Smooth muscle cell (in vitro differentiated cells): ENCODE results near the gene IFT43. TPM values are rescaled to one million over a fixed set of nuclear protein-coding genes. Genes with fewer than 3 reads are reported as not detected.

Experiments
- DNase-seq: peaks from one replicate; lab custom pipeline; 2025; ENCODE audit not compliant: unreplicated experiment; lab: John Stamatoyannopoulos, UW
- H2AFZ ChIP-seq: fragments of 200-600 bp; sonication (generic); 2 replicates; pipeline ENCODE4 v1.6.0; 2016; ENCODE audit warnings: antibody characterized with exemption, low read depth, mild to moderate bottlenecking
- H3F3A ChIP-seq: fragments of 200-600 bp; sonication (generic); 2 replicates; pipeline ENCODE4 v1.6.0; 2017; ENCODE audit warnings: antibody characterized with exemption, low read depth
- H3K27ac ChIP-seq: fragments of 200-600 bp; sonication (generic); 2 replicates; pipeline ENCODE4 v1.5.1; 2016; ENCODE audit warnings: low read depth, mild to moderate bottlenecking
- H3K27me3 ChIP-seq: fragments of 200-600 bp; sonication (generic); 2 replicates; pipeline ENCODE4 v1.6.1; 2016; ENCODE audit warnings: low read depth, mild to moderate bottlenecking
- H3K36me3 ChIP-seq: fragments of 200-600 bp; sonication (generic); 2 replicates; pipeline ENCODE4 v1.5.1; 2016; ENCODE audit warnings: low read depth
- H3K4me1 ChIP-seq: fragments of 200-600 bp; sonication (generic); 2 replicates; pipeline ENCODE4 v1.5.1; 2016; ENCODE audit warnings: low read depth
- H3K4me2 ChIP-seq: fragments of 200-600 bp; sonication (generic); 2 replicates; pipeline ENCODE4 v1.6.0; 2016; ENCODE audit warnings: mild to moderate bottlenecking
- H3K4me3 ChIP-seq: fragments of 200-600 bp; sonication (generic); 2 replicates; pipeline ENCODE4 v1.5.1; 2016; ENCODE audit warnings: mild to moderate bottlenecking
- H3K79me2 ChIP-seq: fragments of 200-600 bp; sonication (generic); 2 replicates; pipeline ENCODE4 v1.6.0; 2016; ENCODE audit warnings: low read depth, mild to moderate bottlenecking
- H3K9ac ChIP-seq: fragments of 200-600 bp; sonication (generic); 2 replicates; pipeline ENCODE4 v1.6.0; 2016; ENCODE audit warnings: low read depth
- H3K9me3 ChIP-seq: fragments of 200-600 bp; sonication (generic); replicated peaks from 2 replicates; pipeline ENCODE4 v1.5.1; 2016; ENCODE audit warnings: low read depth
- H4K20me1 ChIP-seq: fragments of 200-600 bp; sonication (generic); 2 replicates; pipeline ENCODE4 v1.6.0; 2016; ENCODE audit warnings: low read depth
- WGBS: methylation state at CpG from one replicate; pipeline ENCODE4 v1.1.7; 2016; ENCODE audit warnings: low lambda C conversion rate; 5-methylcytosine and 5-hydroxymethylcytosine counted together
- polyA plus RNA-seq: library from polyadenylated mRNA; unstranded; fragments of >200 nt; fragmentation: Nextera tagmentation; extraction: Ambion mirVana; gene quantifications from 2 replicates; pipeline ENCODE4 v1.2.1, GENCODE V29; 2016
- total RNA-seq: library from RNA; depleted of rRNA; stranded (reverse); fragments of >200 nt; gene quantifications from 2 replicates; pipeline ENCODE4 v1.2.3, GENCODE V29; 2014
- TF ChIP-seq, protein P1 (sequence below): fragments of 200-600 bp; sonication (generic); IDR thresholded peaks from 2 replicates; pipeline ENCODE4 v1.5.1; 2017; ENCODE audit warnings: borderline replicate concordance, mild to moderate bottlenecking, antibody characterized with exemption; ENCODE audit not compliant: insufficient read depth, poor library complexity, severe bottlenecking

The IFT43 gene
- total and polyA plus RNA-seq, 2 experiments from 2014 or later: 46.9 to 63.0 TPM

DNA sequence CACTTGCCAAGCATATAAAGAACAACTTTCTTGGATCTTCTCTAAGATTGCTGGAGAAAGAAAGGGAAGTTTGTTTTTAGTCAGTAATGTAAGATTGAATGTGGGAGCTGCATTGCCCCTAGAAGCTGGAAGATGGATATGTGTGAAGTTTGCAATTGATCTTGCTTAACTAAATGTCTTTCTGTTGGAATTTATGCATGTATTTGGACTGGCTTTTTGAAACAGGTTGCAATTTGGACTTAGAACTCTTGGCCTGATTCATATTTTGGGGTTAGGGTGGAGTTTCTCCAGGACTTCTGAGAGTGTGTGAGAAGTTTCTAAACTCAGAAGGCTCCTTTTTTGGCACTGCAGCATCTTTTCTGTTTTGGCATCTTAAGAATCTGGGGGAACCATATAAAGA, 26.4 kb downstream of the IFT43 start:
- Histone ChIP-seq H3K4me3 (no peak overlapping the region), H3F3A (no peaks in the 10 kb centered on the region), H3K4me2 (no peak overlapping the region), H3K36me3 (peaks cover 11% of the 10 kb centered on the region), H3K79me2 (peaks cover 4% of the 10 kb centered on the region), H3K27me3 (no peaks in the 10 kb centered on the region), H3K9ac (no peak overlapping the region), H2AFZ (no peak overlapping the region), H3K27ac (no peak overlapping the region), H3K9me3 (no peaks in the 10 kb centered on the region), H4K20me1 (peaks cover 10% of the 10 kb centered on the region), H3K4me1 (no peaks in the 10 kb centered on the region)
- TF ChIP-seq, protein P1, sequence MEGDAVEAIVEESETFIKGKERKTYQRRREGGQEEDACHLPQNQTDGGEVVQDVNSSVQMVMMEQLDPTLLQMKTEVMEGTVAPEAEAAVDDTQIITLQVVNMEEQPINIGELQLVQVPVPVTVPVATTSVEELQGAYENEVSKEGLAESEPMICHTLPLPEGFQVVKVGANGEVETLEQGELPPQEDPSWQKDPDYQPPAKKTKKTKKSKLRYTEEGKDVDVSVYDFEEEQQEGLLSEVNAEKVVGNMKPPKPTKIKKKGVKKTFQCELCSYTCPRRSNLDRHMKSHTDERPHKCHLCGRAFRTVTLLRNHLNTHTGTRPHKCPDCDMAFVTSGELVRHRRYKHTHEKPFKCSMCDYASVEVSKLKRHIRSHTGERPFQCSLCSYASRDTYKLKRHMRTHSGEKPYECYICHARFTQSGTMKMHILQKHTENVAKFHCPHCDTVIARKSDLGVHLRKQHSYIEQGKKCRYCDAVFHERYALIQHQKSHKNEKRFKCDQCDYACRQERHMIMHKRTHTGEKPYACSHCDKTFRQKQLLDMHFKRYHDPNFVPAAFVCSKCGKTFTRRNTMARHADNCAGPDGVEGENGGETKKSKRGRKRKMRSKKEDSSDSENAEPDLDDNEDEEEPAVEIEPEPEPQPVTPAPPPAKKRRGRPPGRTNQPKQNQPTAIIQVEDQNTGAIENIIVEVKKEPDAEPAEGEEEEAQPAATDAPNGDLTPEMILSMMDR: no peak
- DNase-seq: no peak

DNA sequence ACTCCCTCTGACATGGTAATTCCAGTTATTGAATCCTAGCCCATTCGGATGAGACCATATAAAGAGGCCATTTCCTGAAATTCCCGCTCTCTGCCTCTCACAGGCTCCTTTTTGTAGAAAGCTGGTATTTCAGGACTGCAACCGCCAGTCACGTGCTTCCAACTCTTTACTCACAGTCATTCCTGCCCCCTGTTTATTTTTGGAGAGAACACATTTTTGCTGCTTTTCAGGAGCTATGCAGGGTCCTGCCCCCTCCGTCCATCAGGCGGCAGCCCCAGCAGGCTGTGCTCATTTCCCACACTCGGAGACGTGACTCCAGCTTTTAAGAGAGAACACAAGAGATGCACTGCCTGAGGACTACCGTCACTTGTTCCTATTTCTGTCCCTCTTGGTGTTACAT, 26.8 kb downstream of the IFT43 start:
- Histone ChIP-seq H2AFZ (no peak overlapping the region), H3K9ac (no peak overlapping the region), H3F3A (no peaks in the 10 kb centered on the region), H3K4me2 (no peak overlapping the region), H3K9me3 (no peaks in the 10 kb centered on the region), H3K27ac (no peak overlapping the region), H3K4me3 (no peak overlapping the region), H3K27me3 (no peaks in the 10 kb centered on the region), H4K20me1 (peaks cover 10% of the 10 kb centered on the region), H3K36me3 (peaks cover 15% of the 10 kb centered on the region), H3K79me2 (peaks cover 5% of the 10 kb centered on the region), H3K4me1 (no peaks in the 10 kb centered on the region)
- TF ChIP-seq, protein P1: no peak
- 86% methylated on average over 9 of the region's 9 CpGs for WGBS
- DNase-seq: no peak

DNA sequence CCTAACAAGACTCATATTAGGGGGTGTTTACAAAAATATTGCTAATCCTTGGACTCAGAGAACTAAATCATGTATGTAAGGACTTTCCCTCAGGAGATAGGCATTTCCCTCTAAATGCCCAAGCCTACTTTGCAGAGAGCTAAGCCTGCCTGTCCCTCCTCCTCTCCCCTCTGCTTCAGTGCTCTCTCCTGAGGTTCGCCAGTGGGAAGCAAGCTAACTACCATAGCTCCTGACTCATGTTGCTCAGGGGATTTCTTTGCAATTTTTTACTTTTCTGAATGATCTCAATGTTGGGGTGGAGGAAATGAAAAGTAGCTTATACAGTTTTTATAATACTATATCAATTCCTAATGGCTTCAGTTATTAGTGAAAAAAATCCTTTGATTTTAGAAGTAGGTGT, 29.6 kb downstream of the IFT43 start:
- H3K79me2 ChIP-seq: peaks cover 11% of the 10 kb centered on the region
- no peak overlapping the region for H2AFZ ChIP-seq
- no peak overlapping the region for H3K4me2 ChIP-seq
- TF ChIP-seq, protein P1: no peak
- H3K36me3 ChIP-seq: peaks cover 40% of the 10 kb centered on the region
- no peak overlapping the region for H3K4me3 ChIP-seq
- peaks cover 9% of the 10 kb centered on the region for H4K20me1 ChIP-seq
- H3K27me3 ChIP-seq: no peaks in the 10 kb centered on the region
- H3K9ac ChIP-seq: no peak overlapping the region
- H3F3A ChIP-seq: no peaks in the 10 kb centered on the region
- WGBS: 90% methylated on average over 1 of the region's 1 CpG
- H3K9me3 ChIP-seq: no peaks in the 10 kb centered on the region
- DNase-seq: no peak
- no peaks in the 10 kb centered on the region for H3K4me1 ChIP-seq
- H3K27ac ChIP-seq: no peak overlapping the region

DNA sequence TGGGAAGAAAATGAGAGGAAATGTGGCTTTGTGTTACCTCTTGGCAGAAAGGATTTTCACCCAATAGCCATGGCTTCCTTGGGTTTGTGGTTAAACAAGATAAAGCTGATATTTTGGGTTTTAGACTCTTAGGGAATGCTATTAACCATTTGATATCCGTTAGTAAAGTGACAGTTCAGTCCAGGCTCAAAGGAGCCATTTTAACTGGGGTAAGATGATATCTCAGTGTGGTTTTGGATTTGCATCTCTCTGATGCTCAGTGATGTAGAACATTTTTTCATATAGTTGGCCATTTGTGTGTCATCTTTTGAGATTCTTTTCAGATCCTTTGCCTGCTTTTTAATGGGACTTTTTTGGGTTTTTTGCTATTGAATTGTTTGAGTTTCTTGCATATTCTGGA, 30.1 kb downstream of the IFT43 start:
- DNase-seq: no peak
- Histone ChIP-seq H3K9ac (no peak overlapping the region), H3K27ac (no peak overlapping the region), H3K4me1 (no peaks in the 10 kb centered on the region), H3K27me3 (no peaks in the 10 kb centered on the region), H2AFZ (no peak overlapping the region), H4K20me1 (peaks cover 6% of the 10 kb centered on the region), H3K4me2 (no peak overlapping the region), H3K9me3 (no peaks in the 10 kb centered on the region), H3K79me2 (peaks cover 11% of the 10 kb centered on the region), H3F3A (no peaks in the 10 kb centered on the region), H3K4me3 (no peak overlapping the region), H3K36me3 (peaks cover 40% of the 10 kb centered on the region)
- TF ChIP-seq, protein P1: no peak
- WGBS: 92% methylated on average over 1 of the region's 1 CpG
